Activated T-cell treated with anti-CD3 and anti-CD28 coated beads, Interleukin-2, amount 50 U/mL, for 48 hours (primary cell): ENCODE measurements around the gene ZNF70.

Experiments used
- DNase-seq, 2 experiments: peaks; one replicate each; pipeline ENCODE4 v3.0.0-alpha.2; 2020

The ZNF70 gene

GRCh38 chr22:23714596-23715578, 36.0 kb downstream of the ZNF70 start:
- DNase-seq, result peak in 1 of 2 experiments; percentile 42

GRCh38 chr22:23713696-23714595, 37.0 kb downstream of the ZNF70 start:
- DNase-seq, result peak; percentile 60 to 68

- no peak for DNase-seq
These were observed 38.7 kb downstream of the ZNF70 start for GRCh38 chr22:23712256-23712655.

GRCh38 chr22:23709107-23709506, 41.8 kb downstream of the ZNF70 start:
- no peak for DNase-seq

- DNase-seq, result no peak
These were observed 42.6 kb downstream of the ZNF70 start for GRCh38 chr22:23708270-23708669.

GRCh38 chr22:23705358-23705757, 45.6 kb downstream of the ZNF70 start:
- DNase-seq, result peak; percentile 58 to 62

- DNase-seq, result no peak
These were observed 46.1 kb downstream of the ZNF70 start for GRCh38 chr22:23704829-23705228.

- DNase-seq, result no peak
These were observed 46.9 kb downstream of the ZNF70 start for GRCh38 chr22:23704062-23704461.

GRCh38 chr22:23700706-23701105, 50.2 kb downstream of the ZNF70 start:
- DNase-seq, result no peak

GRCh38 chr22:23698673-23699235, 52.2 kb downstream of the ZNF70 start:
- DNase-seq, result no peak

GRCh38 chr22:23698094-23698493, 52.8 kb downstream of the ZNF70 start:
- DNase-seq, result no peak

GRCh38 chr22:23697031-23697970, 53.6 kb downstream of the ZNF70 start:
- DNase-seq, result peak in 1 of 2 experiments; percentile 32

GRCh38 chr22:23696326-23696851, 54.5 kb downstream of the ZNF70 start:
- DNase-seq, result peak; percentile 82 to 84

- no peak for DNase-seq
These were observed 55.2 kb downstream of the ZNF70 start for GRCh38 chr22:23695571-23696325.

GRCh38 chr22:23695141-23695540, 55.8 kb downstream of the ZNF70 start:
- DNase-seq, result no peak

GRCh38 chr22:23693979-23694680, 56.8 kb downstream of the ZNF70 start:
- DNase-seq, result no peak

GRCh38 chr22:23692598-23693291, 58.2 kb downstream of the ZNF70 start:
- DNase-seq, result no peak

- no peak for DNase-seq
These were observed 59.0 kb downstream of the ZNF70 start for GRCh38 chr22:23691748-23692423.

- DNase-seq, result no peak
These were observed 60.2 kb downstream of the ZNF70 start, which contains the start of gene RGL4 for GRCh38 chr22:23690713-23691112. Gene RGL4 (plus strand): TSS chr22:23691013. CDS start chr22:23692031, 1,018 bp downstream.
